Hepatocyte (in vitro differentiated cells): ENCODE results near the gene WNK2. TPM values are rescaled to one million over a fixed set of nuclear protein-coding genes. Genes with fewer than 3 reads are reported as not detected.

Experiments
- DNase-seq: peaks from one replicate; pipeline ENCODE4 v3.0.0-alpha.2; 2016; ENCODE audit warnings: low spot score
- H2AFZ ChIP-seq: fragments of 200-600 bp; sonication (generic); 2 replicates; pipeline ENCODE4 v1.6.0; 2016; ENCODE audit warnings: antibody characterized with exemption, mild to moderate bottlenecking
- H3K27ac ChIP-seq: fragments of 200-600 bp; sonication (generic); 2 replicates; pipeline ENCODE4 v1.5.1; 2016; ENCODE audit warnings: mild to moderate bottlenecking
- H3K27me3 ChIP-seq: fragments of 200-600 bp; sonication (generic); 2 replicates; pipeline ENCODE4 v1.6.1; 2016
- H3K36me3 ChIP-seq: fragments of 200-600 bp; sonication (generic); replicated peaks from 2 replicates; pipeline ENCODE4 v1.5.1; 2016; ENCODE audit warnings: low read depth; ENCODE audit not compliant: insufficient read depth
- H3K4me1 ChIP-seq: fragments of 200-600 bp; sonication (generic); 2 replicates; pipeline ENCODE4 v1.5.1; 2016; ENCODE audit warnings: mild to moderate bottlenecking, moderate library complexity; ENCODE audit not compliant: insufficient read depth
- H3K4me2 ChIP-seq: fragments of 200-600 bp; sonication (generic); 2 replicates; pipeline ENCODE4 v1.6.0; 2016
- H3K4me3 ChIP-seq: fragments of 200-600 bp; sonication (generic); 2 replicates; pipeline ENCODE4 v1.5.1; 2016; ENCODE audit warnings: mild to moderate bottlenecking
- H3K79me2 ChIP-seq: fragments of 200-600 bp; sonication (generic); 2 replicates; pipeline ENCODE4 v1.6.0; 2017; ENCODE audit warnings: mild to moderate bottlenecking
- H3K9me2 ChIP-seq: fragments of 200-600 bp; sonication (generic); replicated peaks from 2 replicates; pipeline ENCODE4 v1.6.0; 2017; ENCODE audit warnings: mild to moderate bottlenecking; ENCODE audit not compliant: insufficient read depth
- H3K9me3 ChIP-seq: fragments of 200-600 bp; sonication (generic); 2 replicates; pipeline ENCODE4 v1.5.1; 2016; ENCODE audit warnings: low read depth, mild to moderate bottlenecking
- H4K20me1 ChIP-seq: fragments of 200-600 bp; sonication (generic); 2 replicates; pipeline ENCODE4 v1.6.0; 2016; ENCODE audit warnings: mild to moderate bottlenecking; ENCODE audit not compliant: insufficient read depth, poor library complexity, severe bottlenecking
- EZH2 ChIP-seq: fragments of 200-600 bp; sonication (generic); IDR thresholded peaks from 2 replicates; pipeline ENCODE4 v1.6.1; 2016; ENCODE audit warnings: antibody characterized with exemption, mild to moderate bottlenecking, borderline replicate concordance
- EZH2phosphoT487 ChIP-seq: fragments of 200-600 bp; sonication (generic); IDR thresholded peaks from one replicate; pipeline ENCODE4 v1.6.1; 2018; ENCODE audit warnings: antibody characterized with exemption, mild to moderate bottlenecking, low read depth, moderate library complexity; ENCODE audit not compliant: unreplicated experiment, severe bottlenecking
- WGBS: methylation state at CpG from one replicate; pipeline ENCODE4 v1.1.6; 2016; ENCODE audit warnings: low lambda C conversion rate; ENCODE audit errors: missing lambda C conversion rate; 5-methylcytosine and 5-hydroxymethylcytosine counted together
- polyA plus RNA-seq: library from polyadenylated mRNA; unstranded; fragments of >200 nt; fragmentation: Nextera tagmentation; extraction: Ambion mirVana; gene quantifications from 2 replicates; pipeline ENCODE4 v1.2.1, GENCODE V29; 2016
- total RNA-seq: library from RNA; depleted of rRNA; stranded (reverse); fragments of >200 nt; gene quantifications from 2 replicates; pipeline ENCODE4 v1.2.3, GENCODE V29; 2014
- TF ChIP-seq, protein P1 (sequence below): fragments of 200-600 bp; sonication (generic); IDR thresholded peaks from 2 replicates; pipeline ENCODE4 v1.5.1; 2016; ENCODE audit warnings: antibody characterized with exemption, mild to moderate bottlenecking; ENCODE audit not compliant: poor library complexity

Gene WNK2
- total and polyA plus RNA-seq, 2 experiments from 2014 or later, result 8.9 to 13.5 TPM

- Histone ChIP-seq H3K27ac (no peak overlapping the region), H3K4me2 (no peak overlapping the region), H4K20me1 (no peaks in the 10 kb centered on the region), H3K4me1 (peaks cover 5% of the 10 kb centered on the region), H3K9me2 (no peaks in the 10 kb centered on the region), H3K36me3 (no peaks in the 10 kb centered on the region), H2AFZ (no peak overlapping the region), H3K4me3 (no peak overlapping the region), H3K9me3 (no peaks in the 10 kb centered on the region), H3K27me3 (no peaks in the 10 kb centered on the region), H3K79me2 (no peaks in the 10 kb centered on the region)
- DNase-seq, result no peak
- 81% methylated on average over 16 of the region's 16 CpGs for WGBS
- no peak for TF ChIP-seq EZH2phosphoT487
- TF ChIP-seq, protein P1, sequence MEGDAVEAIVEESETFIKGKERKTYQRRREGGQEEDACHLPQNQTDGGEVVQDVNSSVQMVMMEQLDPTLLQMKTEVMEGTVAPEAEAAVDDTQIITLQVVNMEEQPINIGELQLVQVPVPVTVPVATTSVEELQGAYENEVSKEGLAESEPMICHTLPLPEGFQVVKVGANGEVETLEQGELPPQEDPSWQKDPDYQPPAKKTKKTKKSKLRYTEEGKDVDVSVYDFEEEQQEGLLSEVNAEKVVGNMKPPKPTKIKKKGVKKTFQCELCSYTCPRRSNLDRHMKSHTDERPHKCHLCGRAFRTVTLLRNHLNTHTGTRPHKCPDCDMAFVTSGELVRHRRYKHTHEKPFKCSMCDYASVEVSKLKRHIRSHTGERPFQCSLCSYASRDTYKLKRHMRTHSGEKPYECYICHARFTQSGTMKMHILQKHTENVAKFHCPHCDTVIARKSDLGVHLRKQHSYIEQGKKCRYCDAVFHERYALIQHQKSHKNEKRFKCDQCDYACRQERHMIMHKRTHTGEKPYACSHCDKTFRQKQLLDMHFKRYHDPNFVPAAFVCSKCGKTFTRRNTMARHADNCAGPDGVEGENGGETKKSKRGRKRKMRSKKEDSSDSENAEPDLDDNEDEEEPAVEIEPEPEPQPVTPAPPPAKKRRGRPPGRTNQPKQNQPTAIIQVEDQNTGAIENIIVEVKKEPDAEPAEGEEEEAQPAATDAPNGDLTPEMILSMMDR, result no peak
- TF ChIP-seq EZH2, result no peak
These were observed 47.3 kb downstream of the WNK2 start for GRCh38 chr9:93231121-93231694.

DNA sequence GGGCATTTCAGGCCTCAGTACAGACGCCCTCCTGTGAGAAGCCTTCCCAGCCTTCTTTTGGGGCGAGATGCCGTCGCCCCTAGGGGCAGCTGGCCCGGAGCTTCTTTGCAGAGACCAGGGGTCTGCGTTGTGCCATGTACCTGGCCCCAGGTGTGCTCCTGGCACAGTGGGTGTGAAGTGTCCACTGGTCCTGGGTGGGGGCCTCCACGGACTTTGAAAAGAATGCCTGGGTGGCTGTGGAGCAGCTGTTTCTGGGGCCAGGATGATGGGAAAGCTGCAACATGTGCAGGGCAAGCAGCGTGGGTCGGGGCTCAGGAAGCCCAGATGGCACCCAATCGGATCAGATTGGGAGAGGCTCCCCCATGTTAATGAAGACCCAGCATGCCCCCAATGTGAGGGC is 47.8 kb downstream of the WNK2 start:
- H3K36me3 ChIP-seq, result no peaks in the 10 kb centered on the region
- H3K9me2 ChIP-seq, result no peaks in the 10 kb centered on the region
- no peak overlapping the region for H3K4me3 ChIP-seq
- 98% methylated on average over 10 of the region's 10 CpGs for WGBS
- peaks cover 5% of the 10 kb centered on the region for H3K4me1 ChIP-seq
- no peaks in the 10 kb centered on the region for H4K20me1 ChIP-seq
- no peak overlapping the region for H3K4me2 ChIP-seq
- no peaks in the 10 kb centered on the region for H3K79me2 ChIP-seq
- TF ChIP-seq EZH2phosphoT487 (no peak), EZH2 (no peak)
- TF ChIP-seq, protein P1, result no peak
- no peak for DNase-seq
- no peaks in the 10 kb centered on the region for H3K27me3 ChIP-seq
- H2AFZ ChIP-seq, result no peak overlapping the region
- no peak overlapping the region for H3K27ac ChIP-seq
- no peaks in the 10 kb centered on the region for H3K9me3 ChIP-seq

- WGBS, result 85% methylated on average over 12 of the region's 12 CpGs
- H3K9me3 ChIP-seq, result no peaks in the 10 kb centered on the region
- no peaks in the 10 kb centered on the region for H3K36me3 ChIP-seq
- no peak overlapping the region for H3K4me3 ChIP-seq
- H3K79me2 ChIP-seq, result no peaks in the 10 kb centered on the region
- no peak for TF ChIP-seq EZH2phosphoT487
- TF ChIP-seq, protein P1, result no peak
- TF ChIP-seq EZH2, result no peak
- H3K4me1 ChIP-seq, result peaks cover 5% of the 10 kb centered on the region
- H3K9me2 ChIP-seq, result no peaks in the 10 kb centered on the region
- no peak overlapping the region for H3K27ac ChIP-seq
- H4K20me1 ChIP-seq, result no peaks in the 10 kb centered on the region
- no peaks in the 10 kb centered on the region for H3K27me3 ChIP-seq
- H3K4me2 ChIP-seq, result no peak overlapping the region
- no peak for DNase-seq
- no peak overlapping the region for H2AFZ ChIP-seq
These were observed 48.5 kb downstream of the WNK2 start for GRCh38 chr9:93232388-93232960.
